NK-92 (cell line): ENCODE measurements around the gene ZBTB14.

Experiments used
- DNase-seq: peaks from one replicate; lab custom pipeline; 2025; ENCODE audit not compliant: unreplicated experiment; lab: John Stamatoyannopoulos, UW

ZBTB14 gene

GRCh38 chr18:5294113-5294456 lies 1.4 kb downstream of the ZBTB14 start:
- DNase-seq = no peak

- DNase-seq = no peak
These were observed 7.0 kb downstream of the ZBTB14 start for GRCh38 chr18:5288517-5288935.

GRCh38 chr18:5287854-5288253 lies 7.7 kb downstream of the ZBTB14 start:
- no peak for DNase-seq

- no peak for DNase-seq
These were observed 9.0 kb downstream of the ZBTB14 start for GRCh38 chr18:5286525-5286924.

GRCh38 chr18:5285326-5285725 lies 10.2 kb downstream of the ZBTB14 start:
- no peak for DNase-seq

- DNase-seq = no peak
These were observed 10.7 kb downstream of the ZBTB14 start for GRCh38 chr18:5284808-5285207.

- DNase-seq = no peak
These were observed 12.8 kb downstream of the ZBTB14 start for GRCh38 chr18:5282770-5283169.

- DNase-seq = no peak
These were observed 18.6 kb downstream of the ZBTB14 start for GRCh38 chr18:5276947-5277346.

GRCh38 chr18:5275872-5276271 lies 19.7 kb downstream of the ZBTB14 start:
- no peak for DNase-seq

- no peak for DNase-seq
These were observed 26.7 kb downstream of the ZBTB14 start for GRCh38 chr18:5268874-5269273.

GRCh38 chr18:5266721-5267120 lies 28.8 kb downstream of the ZBTB14 start:
- no peak for DNase-seq

GRCh38 chr18:5253910-5254309 lies 41.6 kb downstream of the ZBTB14 start:
- no peak for DNase-seq

- no peak for DNase-seq
These were observed 44.4 kb downstream of the ZBTB14 start for GRCh38 chr18:5251117-5251516.

- no peak for DNase-seq
These were observed 44.9 kb downstream of the ZBTB14 start for GRCh38 chr18:5250603-5251002.

- no peak for DNase-seq
These were observed 50.6 kb downstream of the ZBTB14 start for GRCh38 chr18:5244941-5245340.

- no peak for DNase-seq
These were observed 56.1 kb downstream of the ZBTB14 start for GRCh38 chr18:5239447-5239846.
